Measurements from ENCODE around the gene SPI1.
A peak's percentile ranks its signal among the peaks of the same experiment; 100 is the strongest.

The SPI1 gene

GRCh38 chr11:47411884-47412746, 33.8 kb upstream of the SPI1 start:
- no peaks in the 10 kb centered on the region for H3K27me3 ChIP-seq (ENCODE audit: insufficient read depth, low read depth, severe bottlenecking)
- H3K27ac ChIP-seq = no peak overlapping the region
- peak; percentile 90 for TF ChIP-seq CTCF (IDR thresholded peaks at IDR 0.05; ENCODE audit: low read depth, low read length)
- H3K9me3 ChIP-seq (ENCODE audit: severe bottlenecking) = no peaks in the 10 kb centered on the region
- peaks cover 2% of the 10 kb centered on the region for H3K36me3 ChIP-seq
- DNase-seq = peak; percentile 72
- H3K4me3 ChIP-seq (ENCODE audit: low read depth, low read length) = no peak overlapping the region

GRCh38 chr11:47410370-47411264, 32.3 kb upstream of the SPI1 start:
- Histone ChIP-seq H3K36me3 (peaks cover 2% of the 10 kb centered on the region), H3K4me3 (ENCODE audit: low read depth, low read length) (no peak overlapping the region), H3K9me3 (ENCODE audit: severe bottlenecking) (no peaks in the 10 kb centered on the region), H3K27ac (no peak overlapping the region), H3K27me3 (ENCODE audit: insufficient read depth, low read depth, severe bottlenecking) (no peaks in the 10 kb centered on the region)
- DNase-seq = no peak
- no peak for TF ChIP-seq CTCF (IDR thresholded peaks at IDR 0.05; ENCODE audit: low read depth, low read length)

GRCh38 chr11:47409440-47410369, 31.4 kb upstream of the SPI1 start:
- peaks cover under 1% of the 10 kb centered on the region for H3K36me3 ChIP-seq
- no peaks in the 10 kb centered on the region for H3K27me3 ChIP-seq (ENCODE audit: insufficient read depth, low read depth, severe bottlenecking)
- no peak for DNase-seq
- no peaks in the 10 kb centered on the region for H3K9me3 ChIP-seq (ENCODE audit: severe bottlenecking)
- H3K27ac ChIP-seq = no peak overlapping the region
- no peak for TF ChIP-seq CTCF (IDR thresholded peaks at IDR 0.05; ENCODE audit: low read depth, low read length)
- no peak overlapping the region for H3K4me3 ChIP-seq (ENCODE audit: low read depth, low read length)

- no peaks in the 10 kb centered on the region for H3K9me3 ChIP-seq (ENCODE audit: severe bottlenecking)
- peak overlapping the region; percentile 63 for H3K4me3 ChIP-seq (ENCODE audit: low read depth, low read length)
- H3K36me3 ChIP-seq = no peaks in the 10 kb centered on the region; the same call in none of the 2 replicates
- no peak for TF ChIP-seq CTCF (IDR thresholded peaks at IDR 0.05; ENCODE audit: low read depth, low read length)
- DNase-seq = no peak
- H3K27me3 ChIP-seq (ENCODE audit: insufficient read depth, low read depth, severe bottlenecking) = no peaks in the 10 kb centered on the region
- peak overlapping the region; percentile 52; the same call in 1 of the 2 replicates for H3K27ac ChIP-seq
Observed at GRCh38 chr11:47408598-47409439, 30.5 kb upstream of the SPI1 start.

Data from WERI-Rb-1 (cell line).